WTC11 (cell line): ENCODE data around the gene TNFRSF13B. TPM values are rescaled to one million over a fixed set of nuclear protein-coding genes. Genes with fewer than 3 reads are reported as not detected.
"Not testable (repeated sequence)": the region's sequence is repeated elsewhere in the genome, so short reads cannot be mapped to it uniquely, and the experiment has no call there.

ENCODE experiments used
- ATAC-seq: fragments of 200-7000 bp; cut with Tn5 transposase; 2 replicates; pipeline ENCODE4 v1.10.0; 2021; ENCODE audit warnings: mild to moderate bottlenecking, moderate library complexity
- CTCF ChIA-PET: fragments of 300-600 bp; sonication (Branson Sonifier 250); formaldehyde crosslinking; loops from one replicate; lab custom pipeline; 2021; ENCODE audit warnings: antibody characterized with exemption; lab: Charles Lee
- POLR2A ChIA-PET: fragments of 350-600 bp; sonication (Branson Sonifier 250); formaldehyde crosslinking; loops from one replicate; lab custom pipeline; 2021; ENCODE audit warnings: antibody characterized with exemption; lab: Charles Lee
- DNase-seq: peaks from one replicate; pipeline ENCODE4 v3.0.0; 2021; ENCODE audit warnings: low spot score
- H3K27ac Mint-ChIP-seq: 2 replicates; pipeline ENCODE4 v1.8.0; 2021; ENCODE audit warnings: mixed read lengths
- H3K27me3 Mint-ChIP-seq: 2 replicates; pipeline ENCODE4 v1.8.0; 2021; ENCODE audit warnings: low read depth, mild to moderate bottlenecking, moderate library complexity, mixed read lengths
- H3K36me3 Mint-ChIP-seq: 2 replicates; pipeline ENCODE4 v1.8.0; 2021; ENCODE audit warnings: mixed read lengths
- H3K4me1 Mint-ChIP-seq: 2 replicates; pipeline ENCODE4 v1.8.0; 2022; ENCODE audit warnings: mixed read lengths
- H3K4me3 Mint-ChIP-seq: 2 replicates; pipeline ENCODE4 v1.8.0; 2021; ENCODE audit warnings: mild to moderate bottlenecking, moderate library complexity, mixed read lengths
- H3K9me3 Mint-ChIP-seq: 2 replicates; pipeline ENCODE4 v1.8.0; 2021; ENCODE audit warnings: mixed read lengths
- AR ChIP-seq: fragments of 250-450 bp; sonication (Bioruptor Pico); IDR thresholded peaks from 2 replicates; pipeline ENCODE4 v1.9.0; 2021; ENCODE audit warnings: mild to moderate bottlenecking
- ARID4B ChIP-seq: sonication (generic); formaldehyde crosslinking; IDR thresholded peaks from 2 replicates; pipeline ENCODE4 v1.8.0; 2023; ENCODE audit warnings: missing genetic modification reagents, mild to moderate bottlenecking, borderline replicate concordance
- ATF1 ChIP-seq: sonication (generic); formaldehyde crosslinking; IDR thresholded peaks from 2 replicates; pipeline ENCODE4 v1.8.1; 2023; ENCODE audit warnings: mild to moderate bottlenecking, moderate library complexity, missing genetic modification reagents
- ATF2 ChIP-seq: sonication (generic); formaldehyde crosslinking; IDR thresholded peaks from 2 replicates; pipeline ENCODE4 v1.8.1; 2022; ENCODE audit warnings: low read depth, missing genetic modification reagents, borderline replicate concordance
- ATF6 ChIP-seq: sonication (generic); formaldehyde crosslinking; IDR thresholded peaks from 2 replicates; pipeline ENCODE4 v1.8.1; 2023; ENCODE audit warnings: mild to moderate bottlenecking, missing genetic modification reagents
- CREM ChIP-seq: sonication (generic); formaldehyde crosslinking; IDR thresholded peaks from 2 replicates; pipeline ENCODE4 v1.8.1; 2022; ENCODE audit warnings: mild to moderate bottlenecking, missing genetic modification reagents, moderate library complexity
- E2F5 ChIP-seq: sonication (generic); formaldehyde crosslinking; IDR thresholded peaks from 2 replicates; pipeline ENCODE4 v1.8.1; 2022; ENCODE audit warnings: mild to moderate bottlenecking, moderate library complexity, missing genetic modification reagents
- EMX1 ChIP-seq: fragments of 250-450 bp; sonication (Bioruptor Pico); IDR thresholded peaks from 2 replicates; pipeline ENCODE4 v1.8.0; 2021; ENCODE audit warnings: mild to moderate bottlenecking
- ESRRA ChIP-seq: sonication (generic); formaldehyde crosslinking; IDR thresholded peaks from 2 replicates; pipeline ENCODE4 v1.8.1; 2022; ENCODE audit warnings: mild to moderate bottlenecking, missing genetic modification reagents, borderline replicate concordance
- FOXJ3 ChIP-seq: sonication (generic); formaldehyde crosslinking; IDR thresholded peaks from 2 replicates; pipeline ENCODE4 v1.9.0; 2021; ENCODE audit warnings: missing genetic modification reagents, mild to moderate bottlenecking, borderline replicate concordance
- IRF1 ChIP-seq: sonication (generic); formaldehyde crosslinking; IDR thresholded peaks from 2 replicates; pipeline ENCODE4 v1.8.0; 2023; ENCODE audit warnings: missing genetic modification reagents
- MAX ChIP-seq: sonication (generic); formaldehyde crosslinking; IDR thresholded peaks from 2 replicates; pipeline ENCODE4 v1.8.0; 2022; ENCODE audit warnings: mild to moderate bottlenecking, missing genetic modification reagents
- NFATC4 ChIP-seq: fragments of 250-450 bp; sonication (Bioruptor Pico); IDR thresholded peaks from 2 replicates; pipeline ENCODE4 v1.9.0; 2021; ENCODE audit warnings: mild to moderate bottlenecking
- NFYB ChIP-seq: sonication (generic); formaldehyde crosslinking; conservative IDR thresholded peaks from 2 replicates; pipeline ENCODE4 v1.8.0; 2022; ENCODE audit warnings: low read depth, missing genetic modification reagents
- PRRX2 ChIP-seq: fragments of 250-450 bp; sonication (Bioruptor Pico); IDR thresholded peaks from 2 replicates; pipeline ENCODE4 v1.8.0; 2021; ENCODE audit warnings: mild to moderate bottlenecking
- SOX15 ChIP-seq: fragments of 250-450 bp; sonication (Bioruptor Pico); IDR thresholded peaks from 2 replicates; pipeline ENCODE4 v1.9.0; 2021; ENCODE audit warnings: mild to moderate bottlenecking
- ZNF121 ChIP-seq: sonication (generic); formaldehyde crosslinking; IDR thresholded peaks from 2 replicates; pipeline ENCODE4 v1.8.0; 2023; ENCODE audit warnings: missing genetic modification reagents
- ZNF232 ChIP-seq: sonication (generic); formaldehyde crosslinking; IDR thresholded peaks from 2 replicates; pipeline ENCODE4 v1.8.0; 2022; ENCODE audit warnings: mild to moderate bottlenecking, missing genetic modification reagents
- ZSCAN18 ChIP-seq: fragments of 250-450 bp; sonication (Bioruptor Pico); IDR thresholded peaks from 2 replicates; pipeline ENCODE4 v2.1.2; 2022; ENCODE audit warnings: mild to moderate bottlenecking, moderate library complexity
- total RNA-seq: library from RNA; stranded (reverse); gene quantifications from 3 replicates; pipeline ENCODE4 v1.2.3, GENCODE V29; 2021

Gene TNFRSF13B
- total RNA-seq, 1 experiment from 2014 or later, result not detected

GRCh38 chr17:16973760-16974540, 2.0 kb upstream of the TNFRSF13B start:
- TF ChIP-seq ZSCAN18 (no peak), MAX (CRISPR knock-in tag) (no peak), SOX15 (CRISPR knock-in tag) (no peak), FOXJ3 (CRISPR knock-in tag) (no peak), IRF1 (CRISPR knock-in tag) (no peak), PRRX2 (CRISPR knock-in tag) (no peak), ARID4B (CRISPR knock-in tag) (no peak), EMX1 (CRISPR knock-in tag) (no peak), NFATC4 (CRISPR knock-in tag) (no peak), ATF6 (CRISPR knock-in tag) (no peak), CREM (no peak), ZNF121 (no peak), ATF1 (no peak), ESRRA (no peak), NFYB (no peak), AR (CRISPR knock-in tag) (no peak), ZNF232 (CRISPR knock-in tag) (no peak), E2F5 (CRISPR knock-in tag) (no peak), ATF2 (CRISPR knock-in tag) (no peak)
- CTCF ChIA-PET, result interaction anchor here (1.5 to 3.1 kb wide), 2 partner anchors 18 to 168 kb away, joined by 6 to 14 read pairs; no protein-coding TSS in a partner anchor
- H3K9me3 Mint-ChIP-seq, result no peaks in the 10 kb centered on the region
- no peaks in the 10 kb centered on the region for H3K36me3 Mint-ChIP-seq
- DNase-seq (no peak), ATAC-seq (no peak)
- H3K27me3 Mint-ChIP-seq, result no peaks in the 10 kb centered on the region; the same call in 1 of the 2 replicates
- H3K4me1 Mint-ChIP-seq, result peaks cover 5% of the 10 kb centered on the region; the same call in 1 of the 2 replicates
- H3K27ac Mint-ChIP-seq, result no peak overlapping the region
- POLR2A ChIA-PET, result no interaction called here
- H3K4me3 Mint-ChIP-seq, result no peak overlapping the region

- H3K4me3 Mint-ChIP-seq, POLR2A ChIA-PET, H3K4me1 Mint-ChIP-seq, H3K27ac Mint-ChIP-seq, CTCF ChIA-PET, H3K9me3 Mint-ChIP-seq, ATAC-seq, H3K36me3 Mint-ChIP-seq, H3K27me3 Mint-ChIP-seq, DNase-seq: not testable (repeated sequence)
Observed at GRCh38 chr17:16973043-16973442, 1.1 kb upstream of the TNFRSF13B start.
